Right lobe of liver (tissue), 6 donors: ENCODE measurements around the gene SCN3B. TPM values are rescaled to one million over a fixed set of nuclear protein-coding genes. Genes with fewer than 3 reads are reported as not detected.

ENCODE experiments used
- ATAC-seq, 4 donors: fragments of 200-7000 bp; cut with Tn5 transposase; one replicate each; pipeline ENCODE4 v1.9.1; 2020; ENCODE audit warnings: mild to moderate bottlenecking in 4 of 4, moderate library complexity in 4 of 4
- DNase-seq, 3 donors: peaks; one replicate each; pipeline ENCODE4 v3.0.0-alpha.2; 2020
- H3K27ac ChIP-seq, 3 donors: fragments of 200-600 bp; one replicate each; pipeline ENCODE4 v1.8.0; 2022
- H3K27me3 ChIP-seq, 2 donors: fragments of 200-600 bp; one replicate each; pipeline ENCODE4 v1.8.0; 2022
- H3K36me3 ChIP-seq, 4 donors: fragments of 200-600 bp; sonication (generic) in 1 of 4; one replicate each; pipeline versions ENCODE4 v1.5.1 to v1.8.0; 2017 to 2022; ENCODE audit warnings: control low read depth in 1 of 4
- H3K4me1 ChIP-seq, 4 donors: fragments of 200-600 bp; sonication (generic) in 1 of 4; one replicate each; pipeline versions ENCODE4 v1.5.1 to v1.8.0; 2017 to 2022; ENCODE audit warnings: control low read depth in 1 of 4
- H3K4me3 ChIP-seq, 3 donors: fragments of 200-600 bp; one replicate each; pipeline ENCODE4 v1.8.0; 2022
- H3K9me3 ChIP-seq, 4 donors: fragments of 200-600 bp; sonication (generic) in 1 of 4; one replicate each; pipeline versions ENCODE4 v1.5.1 to v1.8.0; 2017 to 2022; ENCODE audit warnings: control low read depth in 1 of 4
- CTCF ChIP-seq, 4 donors: fragments of 200-600 bp in 3 of 4; fragments of 450-650 bp in 1 of 4; IDR thresholded peaks; one replicate each; pipeline versions ENCODE4 v1.5.1 to v1.8.0; 2016 to 2022; ENCODE audit warnings: antibody characterized with exemption in 4 of 4, mild to moderate bottlenecking in 2 of 4
- POLR2A ChIP-seq: fragments of 450-650 bp; IDR thresholded peaks from one replicate; pipeline ENCODE4 v1.6.1; 2017; ENCODE audit warnings: antibody characterized with exemption, mild to moderate bottlenecking
- WGBS: methylation state at CpG from one replicate; pipeline ENCODE4 v1.1.6; 2018; ENCODE audit warnings: low coverage, low lambda C conversion rate; ENCODE audit not compliant: insufficient coverage; ENCODE audit errors: missing lambda C conversion rate; 5-methylcytosine and 5-hydroxymethylcytosine counted together
- intact Hi-C, 2 donors: fragments of 100-400 bp; cut with DNase I; formaldehyde crosslinking; loops; one replicate each; pipeline versions ENCODE4 v1.11.2 to v1.14.1; 2022
- total RNA-seq, 6 experiments: library from RNA; depleted of rRNA in 2 of 6; stranded (reverse); fragments of >200 nt in 2 of 6; fragmentation: NEBNext Ultra II Directional in 3 of 6; extraction: Animal tissue kit (Norgen Biotek cat#: 25700) in 3 of 6; gene quantifications; one replicate each; pipeline versions ENCODE4 v1.1.0 to v1.2.4, GENCODE V29; 2016 to 2023
- donor health status: DM: no; HTN: yes; CAD: no.
- donor health status: DM: no; HTN: no; CAD: no.
- donor health status: DM: no; HTN: no; CAD: no.
- donor health status: DM: no; HTN: yes; CAD: no.
- donor health status: DM: no; HTN: yes; CAD: no.

SCN3B gene
- total RNA-seq, 6 experiments from 2014 or later = 0.04 to 0.20 (median 0.09) TPM; not detected in 1

- no peak for TF ChIP-seq CTCF (IDR thresholded peaks at IDR 0.05)
- TF ChIP-seq POLR2A = no peak
- Histone ChIP-seq H3K36me3 (no peaks in the 10 kb centered on the region), H3K4me1 (no peaks in the 10 kb centered on the region), H3K27me3 (no peaks in the 10 kb centered on the region), H3K27ac (no peak overlapping the region), H3K4me3 (no peak overlapping the region), H3K9me3 (no peaks in the 10 kb centered on the region)
- ATAC-seq = no peak
- intact Hi-C loops = no loop called here
- WGBS = no CpG with 5 or more reads among the region's 2 CpGs
- no peak for DNase-seq
These were observed 23.8 kb upstream of the SCN3B start for GRCh38 chr11:123678246-123678645.

- Histone ChIP-seq H3K27me3 (no peaks in the 10 kb centered on the region), H3K9me3 (no peaks in the 10 kb centered on the region), H3K36me3 (no peaks in the 10 kb centered on the region), H3K4me3 (no peak overlapping the region), H3K4me1 (no peaks in the 10 kb centered on the region), H3K27ac (no peak overlapping the region)
- TF ChIP-seq CTCF (IDR thresholded peaks at IDR 0.05) = no peak
- TF ChIP-seq POLR2A = no peak
- WGBS = 34% methylated on average over 2 of the region's 2 CpGs
- DNase-seq (no peak), ATAC-seq (no peak)
- intact Hi-C loops = no loop called here
These were observed 23.1 kb upstream of the SCN3B start for GRCh38 chr11:123677510-123677909.

GRCh38 chr11:123674297-123674696, 19.9 kb upstream of the SCN3B start:
- Histone ChIP-seq H3K27me3 (no peaks in the 10 kb centered on the region), H3K4me3 (no peak overlapping the region), H3K27ac (no peak overlapping the region), H3K36me3 (no peaks in the 10 kb centered on the region), H3K9me3 (no peaks in the 10 kb centered on the region), H3K4me1 (no peaks in the 10 kb centered on the region)
- no peak for ATAC-seq
- TF ChIP-seq CTCF (IDR thresholded peaks at IDR 0.05) = no peak
- TF ChIP-seq POLR2A = no peak
- intact Hi-C loops = no loop called here
- WGBS = 63% methylated on average over 2 of the region's 2 CpGs
- DNase-seq = no peak

GRCh38 chr11:123672568-123672967, 18.1 kb upstream of the SCN3B start:
- 69% methylated on average over 3 of the region's 5 CpGs for WGBS
- ATAC-seq (no peak), DNase-seq (no peak)
- Histone ChIP-seq H3K4me1 (no peaks in the 10 kb centered on the region), H3K36me3 (no peaks in the 10 kb centered on the region), H3K9me3 (no peaks in the 10 kb centered on the region), H3K27ac (no peak overlapping the region), H3K27me3 (no peaks in the 10 kb centered on the region), H3K4me3 (no peak overlapping the region)
- TF ChIP-seq CTCF (IDR thresholded peaks at IDR 0.05) (no peak), POLR2A (no peak)
- intact Hi-C loops = no loop called here

- Histone ChIP-seq H3K27ac (no peak overlapping the region), H3K4me3 (no peak overlapping the region), H3K27me3 (no peaks in the 10 kb centered on the region), H3K9me3 (no peaks in the 10 kb centered on the region), H3K36me3 (no peaks in the 10 kb centered on the region), H3K4me1 (no peaks in the 10 kb centered on the region)
- 46% methylated on average over 4 of the region's 9 CpGs for WGBS
- DNase-seq (no peak), ATAC-seq (no peak)
- no peak for TF ChIP-seq POLR2A
- no peak for TF ChIP-seq CTCF (IDR thresholded peaks at IDR 0.05)
- intact Hi-C loops = no loop called here
These were observed 17.1 kb upstream of the SCN3B start for GRCh38 chr11:123671534-123671933.
